SHP77 (cell line): Measurements from ENCODE around the gene FAM236D.
"Not testable (repeated sequence)": the region's sequence is repeated elsewhere in the genome, so short reads cannot be mapped to it uniquely, and the experiment has no call there.

Experiments used
- DNase-seq, 2 experiments: peaks; one replicate each; lab custom pipeline; 2025; lab: John Stamatoyannopoulos, UW

Gene FAM236D

GRCh38 chrX:72808110-72808509 lies at the start of gene FAM236D:
FAM236D (minus strand) TSS chrX:72808210; CDS start chrX:72808110, 100 bp downstream.
- DNase-seq: not testable (repeated sequence)

- not testable (repeated sequence) for DNase-seq
Observed at GRCh38 chrX:72837532-72837931, 29.5 kb upstream of the FAM236D start.

- not testable (repeated sequence) for DNase-seq
Observed at GRCh38 chrX:72830701-72831100, 22.7 kb upstream of the FAM236D start.

GRCh38 chrX:72790390-72790789 lies 17.6 kb downstream of the FAM236D start:
- DNase-seq: not testable (repeated sequence)

GRCh38 chrX:72788142-72788541 lies 19.9 kb downstream of the FAM236D start:
- not testable (repeated sequence) for DNase-seq

GRCh38 chrX:72783964-72784363 lies 24.0 kb downstream of the FAM236D start:
- DNase-seq: not testable (repeated sequence)

- DNase-seq: not testable (repeated sequence)
Observed at GRCh38 chrX:72783365-72783936, 24.6 kb downstream of the FAM236D start.

- DNase-seq: not testable (repeated sequence)
Observed at GRCh38 chrX:72782560-72782959, 25.4 kb downstream of the FAM236D start, which contains the start of gene FAM236B. FAM236B (minus strand) TSS chrX:72782660; CDS start chrX:72782560, 100 bp downstream.

- DNase-seq: not testable (repeated sequence)
Observed at GRCh38 chrX:72778146-72778545, 29.9 kb downstream of the FAM236D start.

GRCh38 chrX:72777467-72777790 lies 30.6 kb downstream of the FAM236D start:
- DNase-seq: not testable (repeated sequence)

GRCh38 chrX:72776653-72777466 lies 31.1 kb downstream of the FAM236D start, which contains the start of gene DMRTC1B:
DMRTC1B (plus strand) TSS chrX:72776890; CDS start chrX:72845136, 68,246 bp downstream.
- not testable (repeated sequence) for DNase-seq

- not testable (repeated sequence) for DNase-seq
Observed at GRCh38 chrX:72760454-72760853, 47.6 kb downstream of the FAM236D start.
